SK-N-SH treated with all-trans-retinoic acid at 6 μM for 48 hours (cell line): Measurements from ENCODE around the gene HECTD1.

Experiments used
- CREB5 ChIP-seq: fragments of 250-450 bp; sonication (Bioruptor Pico); IDR thresholded peaks from 2 replicates; pipeline ENCODE4 v1.5.1; 2020; ENCODE audit warnings: low read depth, mild to moderate bottlenecking, moderate library complexity
- PATZ1 ChIP-seq: fragments of 250-450 bp; sonication (Bioruptor Pico); IDR thresholded peaks from 2 replicates; pipeline ENCODE4 v1.8.0; 2020; ENCODE audit warnings: mild to moderate bottlenecking, moderate library complexity, borderline replicate concordance
- ZC3H10 ChIP-seq: fragments of 250-450 bp; sonication (Bioruptor Pico); IDR thresholded peaks from 2 replicates; pipeline ENCODE4 v1.5.1; 2021; ENCODE audit warnings: mild to moderate bottlenecking, moderate library complexity

GRCh38 chr14:31078766-31079165 is 128.8 kb downstream of the HECTD1 start:
- no peak for TF ChIP-seq ZC3H10 (CRISPR knock-in tag)
- TF ChIP-seq PATZ1 (CRISPR knock-in tag) = no peak
- no peak for TF ChIP-seq CREB5 (CRISPR knock-in tag)
